HG03060 (cell line): ENCODE measurements around the gene EGR4.

Experiments
- ATAC-seq: cut with Tn5 transposase; IDR thresholded peaks from one replicate; pipeline ENCODE4 v1.9.1; 2021; ENCODE audit warnings: low read depth, moderate number of reproducible peaks; ENCODE audit not compliant: unreplicated experiment

Gene EGR4

GRCh38 chr2:73293534-73294171, at the start of gene EGR4:
EGR4 (minus strand) TSS chr2:73293548; CDS start chr2:73293317, 231 bp downstream.
- peak; percentile 77 for ATAC-seq

- ATAC-seq = no peak
Measured at GRCh38 chr2:73341039-73341438, 47.7 kb upstream of the EGR4 start.

- ATAC-seq = no peak
Measured at GRCh38 chr2:73339201-73339600, 45.9 kb upstream of the EGR4 start.

- ATAC-seq = no peak
Measured at GRCh38 chr2:73337828-73338227, 44.5 kb upstream of the EGR4 start.

- ATAC-seq = no peak
Measured at GRCh38 chr2:73334620-73335019, 41.3 kb upstream of the EGR4 start.

GRCh38 chr2:73334045-73334444, 40.7 kb upstream of the EGR4 start:
- ATAC-seq = no peak

GRCh38 chr2:73333564-73333963, 40.2 kb upstream of the EGR4 start:
- ATAC-seq = no peak

- no peak for ATAC-seq
Measured at GRCh38 chr2:73324126-73324725, 30.9 kb upstream of the EGR4 start.

- ATAC-seq = no peak
Measured at GRCh38 chr2:73323551-73323950, 30.2 kb upstream of the EGR4 start.

GRCh38 chr2:73314441-73314840, 21.1 kb upstream of the EGR4 start:
- ATAC-seq = no peak

GRCh38 chr2:73307720-73308119, 14.4 kb upstream of the EGR4 start:
- ATAC-seq = no peak

- ATAC-seq = no peak
Measured at GRCh38 chr2:73301636-73302035, 8.3 kb upstream of the EGR4 start.

GRCh38 chr2:73300926-73301325, 7.6 kb upstream of the EGR4 start:
- ATAC-seq = no peak

GRCh38 chr2:73297586-73297985, 4.2 kb upstream of the EGR4 start:
- ATAC-seq = no peak

- no peak for ATAC-seq
Measured at GRCh38 chr2:73297151-73297559, 3.8 kb upstream of the EGR4 start.

GRCh38 chr2:73295751-73296400, 2.5 kb upstream of the EGR4 start:
- no peak for ATAC-seq

- ATAC-seq = no peak
Measured at GRCh38 chr2:73294239-73294638, 891 bp upstream of the EGR4 start.

GRCh38 chr2:73292906-73293533, 328 bp downstream of the EGR4 start:
- ATAC-seq = no peak

- no peak for ATAC-seq
Measured at GRCh38 chr2:73292316-73292905, 937 bp downstream of the EGR4 start.

- no peak for ATAC-seq
Measured at GRCh38 chr2:73291461-73292315, 1.7 kb downstream of the EGR4 start.
